HepG2 (cell line): ENCODE data around the gene FBXW5. TPM values are rescaled to one million over a fixed set of nuclear protein-coding genes. Genes with fewer than 3 reads are reported as not detected.

Experiments
- AKNA ChIP-seq: sonication (generic); formaldehyde crosslinking; IDR thresholded peaks from 2 replicates; pipeline ENCODE4 v1.4.0; 2020; ENCODE audit warnings: missing genetic modification reagents, borderline replicate concordance
- DNMT1 ChIP-seq: sonication (generic); formaldehyde crosslinking; IDR thresholded peaks from 2 replicates; pipeline ENCODE4 v1.5.1; 2020; ENCODE audit warnings: mild to moderate bottlenecking, missing genetic modification reagents
- FOSL2 ChIP-seq: sonication (generic); formaldehyde crosslinking; IDR thresholded peaks from 2 replicates; pipeline ENCODE4 v1.4.0; 2020; ENCODE audit warnings: missing genetic modification reagents
- FOXO4 ChIP-seq: sonication (generic); formaldehyde crosslinking; conservative IDR thresholded peaks from 2 replicates; pipeline ENCODE4 v1.8.1; 2023; ENCODE audit warnings: missing genetic modification reagents
- GMEB2 ChIP-seq: IDR thresholded peaks from 2 replicates; pipeline ENCODE4 v1.6.1; 2016; ENCODE audit warnings: missing biosample characterization, missing genetic modification reagents, low read depth
- HNF1A ChIP-seq, 2 experiments: sonication (generic) in 1 of 2; formaldehyde crosslinking in 1 of 2; IDR thresholded peaks; 2 replicates each; pipeline versions ENCODE4 v1.4.0 to v1.6.1; 2016 to 2020; ENCODE audit warnings: borderline replicate concordance in 1 of 2, low read depth in 1 of 2, mild to moderate bottlenecking in 1 of 2, missing genetic modification reagents in 1 of 2
- ZBTB46 ChIP-seq: sonication (generic); formaldehyde crosslinking; IDR thresholded peaks from 2 replicates; pipeline ENCODE4 v1.4.0; 2020; ENCODE audit warnings: mild to moderate bottlenecking, missing genetic modification reagents, borderline replicate concordance
- ZKSCAN1 ChIP-seq: fragments of 150-350 bp; IDR thresholded peaks from 2 replicates; pipeline ENCODE4 v1.6.1; 2014; ENCODE audit warnings: low read length
- ZNF503 ChIP-seq: sonication (generic); formaldehyde crosslinking; IDR thresholded peaks from 2 replicates; pipeline ENCODE4 v1.4.0; 2020; ENCODE audit warnings: missing genetic modification reagents
- ZSCAN31 ChIP-seq: sonication (generic); formaldehyde crosslinking; IDR thresholded peaks from 2 replicates; pipeline ENCODE4 v1.5.0; 2020; ENCODE audit warnings: low read depth, mild to moderate bottlenecking, missing genetic modification reagents
- polyA plus RNA-seq, 8 experiments: library from polyadenylated mRNA; depleted of rRNA in 3 of 8; stranded (reverse) in 7 of 8; unstranded in 1 of 8; fragments of >200 nt; fragmentation: Illumina TruSeq in 4 of 8; extraction: Trizol in 4 of 8; gene quantifications; 2 replicates each; pipeline versions ENCODE4 v1.2.1 to v1.2.3, GENCODE V29; 2011 to 2016; ENCODE audit warnings: low read depth in 4 of 8, missing spikeins in 1 of 8, mixed read lengths in 1 of 8; ENCODE audit not compliant: insufficient read depth in 1 of 8
- total RNA-seq, 5 experiments: library from RNA; depleted of rRNA; stranded (reverse); fragments of >200 nt; fragmentation: Illumina TruSeq; extraction: Trizol; gene quantifications; 2 replicates each; pipeline ENCODE4 v1.2.3, GENCODE V29; 2016; ENCODE audit warnings: low read depth in 1 of 5

FBXW5 gene
- total and polyA plus RNA-seq, 2 of the 13 experiments (the other 11 are each of a cell fraction or from before 2014, with no cell fraction given): 52.0 to 60.4 TPM

- TF ChIP-seq ZBTB46 (CRISPR knock-in tag): no peak
- no peak for TF ChIP-seq FOXO4 (CRISPR knock-in tag)
- TF ChIP-seq ZNF503: no peak; the same call in 1 of the 2 replicates
- TF ChIP-seq DNMT1 (CRISPR knock-in tag): peak; percentile 70; the same call in 1 of the 2 replicates
- TF ChIP-seq FOSL2 (CRISPR knock-in tag): no peak
- TF ChIP-seq GMEB2: 0 out of 2 replicates have a peak, but pooled peaks have one; percentile 46
- no peak for TF ChIP-seq ZKSCAN1
- no peak for TF ChIP-seq AKNA (CRISPR knock-in tag)
- no peak for TF ChIP-seq HNF1A (IDR thresholded peaks at IDR 0.05; ENCODE audit: low read depth)
- peak; percentile 65; the same call in 1 of the 2 replicates for TF ChIP-seq HNF1A (CRISPR knock-in tag; IDR thresholded peaks at IDR 0.05; ENCODE audit: borderline replicate concordance)
- peak; percentile 50 for TF ChIP-seq ZSCAN31
Measured at GRCh38 chr9:136949817-136950655, 5.5 kb upstream of the FBXW5 start (continued).
